ENCODE data around the gene PNPLA7. TPM values are rescaled to one million over a fixed set of nuclear protein-coding genes. Genes with fewer than 3 reads are reported as not detected.
A peak's percentile ranks its signal among the peaks of the same experiment; 100 is the strongest.

PNPLA7 gene
- total and polyA plus RNA-seq, 2 of the 8 experiments (the other 6 are each of a cell fraction or from before 2014, with no cell fraction given) = 0.35 to 0.47 TPM

GRCh38 chr9:137493364-137494103 lies 56.7 kb downstream of the PNPLA7 start:
- H3K14ac ChIP-seq (ENCODE audit: insufficient read length) = no peak overlapping the region
- H3K27me3 ChIP-seq (replicated peaks in 1 of 4; ENCODE audit: control insufficient read depth in 3 of 4, extremely low read depth in 1 of 4, insufficient read depth in 3 of 4, low read length in 3 of 4) = no peaks in the 10 kb centered on the region; a peak in 1 of 7 replicates
- no peak overlapping the region for H4K5ac ChIP-seq (ENCODE audit: insufficient read length, low read depth, low read length)
- H3K4ac ChIP-seq (replicated peaks; ENCODE audit: insufficient read length, low read depth, low read length) = no peak overlapping the region
- no peak overlapping the region for H3K4me3 ChIP-seq (ENCODE audit: extremely low read depth in 1 of 4, insufficient read depth in 2 of 4, low read depth in 3 of 4, low read length in 4 of 4)
- no peak overlapping the region for H4K91ac ChIP-seq (replicated peaks; ENCODE audit: insufficient read length, low read length)
- H3K23me2 ChIP-seq (ENCODE audit: low read depth, low read length) = no peaks in the 10 kb centered on the region; the same call in 1 of the 2 replicates
- no peak overlapping the region for H2BK15ac ChIP-seq (ENCODE audit: low read length)
- peak overlapping the region; percentile 2; the same call in 1 of the 2 replicates for H2AK5ac ChIP-seq (ENCODE audit: low read depth, low read length)
- no peak overlapping the region for H3K56ac ChIP-seq (replicated peaks; ENCODE audit: insufficient read length, low read depth, low read length)
- DNase-seq (ENCODE audit: low read depth in 1 of 2, low spot score in 2 of 2) (no peak), FAIRE-seq (no peak)
- no peak for TF ChIP-seq JUN (IDR thresholded peaks at IDR 0.05; ENCODE audit: low read depth, low read length)
- TF ChIP-seq CHD1 (IDR thresholded peaks at IDR 0.05; ENCODE audit: low read depth, low read length) = no peak
- TF ChIP-seq TEAD4 (IDR thresholded peaks at IDR 0.05; ENCODE audit: low read depth, low read length) = no peak
- no peak overlapping the region for H2BK5ac ChIP-seq (ENCODE audit: low read depth, low read length)
- ChIA-PET POLR2A (ENCODE audit: partially characterized antibody) (interaction anchor here (1.1 kb wide), 1 partner anchor 11 kb away, joined by 3 read pairs; no protein-coding TSS in a partner anchor), CTCF (ENCODE audit: partially characterized antibody) (no interaction called here)
- WGBS, 2 experiments (ENCODE audit: extremely low coverage in 1 of 2, insufficient coverage in 1 of 2, insufficient read length in 1 of 2, insufficient replicate concordance in 2 of 2, low coverage in 1 of 2, low lambda C conversion rate in 2 of 2, missing lambda C conversion rate in 1 of 2) = 91% methylated on average over 16 of the region's 16 CpGs; no CpG with 5 or more reads in 1 of the 2 experiments
- no peak overlapping the region for H2BK120ac ChIP-seq (replicated peaks; ENCODE audit: low read depth, low read length)
- H3K9ac ChIP-seq (replicated peaks in 1 of 4; ENCODE audit: extremely low read depth in 1 of 4, low read depth in 3 of 4, low read length in 3 of 4) = no peak overlapping the region
- peaks cover 0 to 4% of the 10 kb centered on the region in 2 experiments for H4K20me1 ChIP-seq (replicated peaks in 1 of 2; ENCODE audit: control insufficient read depth in 1 of 2, insufficient read depth in 2 of 2, low read length in 2 of 2)
- H3K79me2 ChIP-seq (ENCODE audit: control insufficient read depth in 1 of 2, insufficient read depth in 2 of 2, low read length in 2 of 2) = no peaks in the 10 kb centered on the region
- no peak overlapping the region for H2BK20ac ChIP-seq (ENCODE audit: low read length)
- no peaks in the 10 kb centered on the region for H3K79me1 ChIP-seq (ENCODE audit: low read depth, low read length)
- no peaks in the 10 kb centered on the region; a peak in 1 of 4 replicates for H3K9me3 ChIP-seq (ENCODE audit: insufficient read depth in 2 of 2, low read depth in 1 of 2, low read length in 1 of 2)
- no peak overlapping the region for H4K8ac ChIP-seq (ENCODE audit: extremely low read depth, insufficient read depth, low read length)
- no peak overlapping the region for H3K18ac ChIP-seq (ENCODE audit: extremely low read depth, low read length)
- no peak overlapping the region for H3K23ac ChIP-seq (ENCODE audit: insufficient read length)
- no peak overlapping the region for H3K4me2 ChIP-seq (ENCODE audit: insufficient read depth in 1 of 2, low read depth in 2 of 2, low read length in 2 of 2)
- peak overlapping the region; percentile 55; the same call in 1 of the 2 replicates for H2BK12ac ChIP-seq (ENCODE audit: low read depth, low read length)
- H3K4me1 ChIP-seq (replicated peaks in 1 of 4; ENCODE audit: control insufficient read depth in 3 of 4, insufficient read depth in 4 of 4, low read length in 3 of 4) = no peaks in the 10 kb centered on the region
- no peaks in the 10 kb centered on the region for H3K36me3 ChIP-seq (ENCODE audit: control insufficient read depth in 2 of 4, insufficient read depth in 4 of 4, low read length in 3 of 4)
- no peak overlapping the region for H3K27ac ChIP-seq (ENCODE audit: low read depth, low read length)
- H2AFZ ChIP-seq (ENCODE audit: low read length) = no peak overlapping the region

Data from H1 (cell line).